ENCODE results near the gene KCNQ5.

Gene KCNQ5

GRCh38 chr6:73216859-73217258, 595.0 kb downstream of the KCNQ5 start:
- TF ChIP-seq ZNF146 (tag by site-specific recombination; IDR thresholded peaks at IDR 0.05) (peak; percentile 79), ZNF366 (tag by site-specific recombination; conservative IDR thresholded peaks at IDR 0.05) (no peak)
- TF ChIP-seq, protein P1, sequence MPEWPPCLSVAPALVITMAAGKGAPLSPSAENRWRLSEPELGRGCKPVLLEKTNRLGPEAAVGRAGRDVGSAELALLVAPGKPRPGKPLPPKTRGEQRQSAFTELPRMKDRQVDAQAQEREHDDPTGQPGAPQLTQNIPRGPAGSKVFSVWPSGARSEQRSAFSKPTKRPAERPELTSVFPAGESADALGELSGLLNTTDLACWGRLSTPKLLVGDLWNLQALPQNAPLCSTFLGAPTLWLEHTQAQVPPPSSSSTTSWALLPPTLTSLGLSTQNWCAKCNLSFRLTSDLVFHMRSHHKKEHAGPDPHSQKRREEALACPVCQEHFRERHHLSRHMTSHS (tag by site-specific recombination; IDR thresholded peaks at IDR 0.05) = no peak
- Histone ChIP-seq H3K4me3 (ENCODE audit: low read depth, low read length) (no peak overlapping the region), H3K36me3 (ENCODE audit: control insufficient read depth in 2 of 2, insufficient read depth in 1 of 2, low read length in 2 of 2) (no peaks in the 10 kb centered on the region; a peak in 1 of 3 replicates), H3K4me1 (ENCODE audit: control insufficient read depth, insufficient read depth, low read length) (no peaks in the 10 kb centered on the region), H3K9me3 (ENCODE audit: control insufficient read depth, insufficient read depth, low read depth, low read length) (no peaks in the 10 kb centered on the region), H3K27ac (ENCODE audit: extremely low read depth, low read depth, low read length) (no peak overlapping the region)
- ChIA-PET CTCF (interaction anchor here (0.6 to 1.3 kb wide), 3 partner anchors 14 to 805 kb away, joined by 3 to 4 read pairs (median 4); no protein-coding TSS in a partner anchor), POLR2A (no interaction called here)

GRCh38 chr6:73225396-73225795, 603.5 kb downstream of the KCNQ5 start, which contains the start of gene KHDC1L:
Gene KHDC1L (minus strand): TSS chr6:73225496. CDS start chr6:73225408, 88 bp downstream.
- H3K4me3 ChIP-seq (ENCODE audit: low read depth, low read length) = no peak within 1 kb of the TSS
- POLR2A ChIA-PET = no interaction called here
- TF ChIP-seq ZNF610 (tag by site-specific recombination; IDR thresholded peaks at IDR 0.05; ENCODE audit: borderline replicate concordance) (no peak), ZNF449 (tag by site-specific recombination; IDR thresholded peaks at IDR 0.05) (no peak), ZNF707 (tag by site-specific recombination; IDR thresholded peaks at IDR 0.05) (no peak), ZSCAN16 (tag by site-specific recombination; IDR thresholded peaks at IDR 0.05) (no peak), ZNF621 (tag by site-specific recombination; IDR thresholded peaks at IDR 0.05) (no peak), PRDM10 (tag by site-specific recombination; IDR thresholded peaks at IDR 0.05) (no peak), ZNF544 (tag by site-specific recombination; IDR thresholded peaks at IDR 0.05) (no peak), BCL11B (tag by site-specific recombination; IDR thresholded peaks at IDR 0.05; ENCODE audit: low read depth) (no peak)
- H3K36me3 ChIP-seq (ENCODE audit: control insufficient read depth in 2 of 2, insufficient read depth in 1 of 2, low read length in 2 of 2) = no peaks in the 10 kb centered on the region; a peak in 1 of 3 replicates
- no peaks in the 10 kb centered on the region for H3K4me1 ChIP-seq (ENCODE audit: control insufficient read depth, insufficient read depth, low read length)
- no peaks in the 10 kb centered on the region for H3K9me3 ChIP-seq (ENCODE audit: control insufficient read depth, insufficient read depth, low read depth, low read length)
- no peak within 1 kb of the TSS for H3K27ac ChIP-seq (ENCODE audit: extremely low read depth, low read depth, low read length)
- CTCF ChIA-PET = no interaction called here

DNA sequence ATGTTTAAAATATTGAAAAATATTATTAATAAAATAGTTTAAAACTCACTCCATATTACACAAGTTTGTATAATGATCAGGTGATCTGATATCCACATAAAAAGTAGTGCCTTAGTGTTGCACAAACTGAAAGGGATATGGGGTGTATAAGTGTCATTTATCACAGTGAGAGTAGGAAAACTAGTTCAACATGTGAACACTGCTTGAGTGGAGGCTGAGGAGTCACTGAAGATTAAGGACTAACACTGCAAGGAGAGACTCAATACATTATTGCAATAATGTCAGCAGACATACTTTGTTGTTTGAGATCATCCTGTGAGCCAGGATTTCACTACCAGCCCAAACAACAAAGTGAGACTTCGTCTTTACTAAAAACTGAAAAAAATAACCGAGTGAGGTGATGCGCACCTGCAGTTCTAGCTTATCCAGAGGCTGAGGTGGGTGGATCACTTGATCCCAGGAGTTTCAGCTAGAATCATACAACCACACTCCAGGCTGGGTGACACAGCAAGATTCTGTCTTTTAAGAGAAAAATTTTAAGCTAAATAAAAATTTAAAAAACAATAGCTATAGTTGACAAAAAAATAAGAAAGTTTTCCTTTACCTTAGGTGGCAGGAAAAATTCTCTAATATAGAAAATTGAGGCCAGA, 605.9 kb downstream of the KCNQ5 start:
- Histone ChIP-seq H3K36me3 (ENCODE audit: control insufficient read depth in 2 of 2, insufficient read depth in 1 of 2, low read length in 2 of 2) (no peaks in the 10 kb centered on the region), H3K27ac (ENCODE audit: extremely low read depth, low read depth, low read length) (no peak overlapping the region), H3K9me3 (ENCODE audit: control insufficient read depth, insufficient read depth, low read depth, low read length) (no peaks in the 10 kb centered on the region), H3K4me1 (ENCODE audit: control insufficient read depth, insufficient read depth, low read length) (no peaks in the 10 kb centered on the region), H3K4me3 (ENCODE audit: low read depth, low read length) (no peak overlapping the region)
- POLR2A ChIA-PET = interaction anchor here (0.7 kb wide), 1 partner anchor 20 kb away, joined by 3 read pairs; no protein-coding TSS in a partner anchor
- CTCF ChIA-PET = no interaction called here
- TF ChIP-seq MYNN (tag by site-specific recombination; IDR thresholded peaks at IDR 0.05; ENCODE audit: borderline replicate concordance) = no peak
- no peak for TF ChIP-seq ZBTB10 (tag by site-specific recombination; IDR thresholded peaks at IDR 0.05)
- TF ChIP-seq ZNF350 (tag by site-specific recombination; IDR thresholded peaks at IDR 0.05) = no peak
- TF ChIP-seq ZNF174 (tag by site-specific recombination; IDR thresholded peaks at IDR 0.05) = no peak
- TF ChIP-seq ZBTB6 (tag by site-specific recombination; IDR thresholded peaks at IDR 0.05) = no peak
- no peak for TF ChIP-seq ZNF311 (tag by site-specific recombination; IDR thresholded peaks at IDR 0.05; ENCODE audit: borderline replicate concordance)
- TF ChIP-seq ZNF629 (tag by site-specific recombination; IDR thresholded peaks at IDR 0.05) = no peak
- TF ChIP-seq ZNF23 (tag by site-specific recombination; IDR thresholded peaks at IDR 0.05; ENCODE audit: borderline replicate concordance) = no peak
- no peak for TF ChIP-seq ZNF792 (tag by site-specific recombination; IDR thresholded peaks at IDR 0.05)

Measured in HEK293 (cell line).